ENCODE measurements around the gene SCAF8.

- TF ChIP-seq, protein P1, sequence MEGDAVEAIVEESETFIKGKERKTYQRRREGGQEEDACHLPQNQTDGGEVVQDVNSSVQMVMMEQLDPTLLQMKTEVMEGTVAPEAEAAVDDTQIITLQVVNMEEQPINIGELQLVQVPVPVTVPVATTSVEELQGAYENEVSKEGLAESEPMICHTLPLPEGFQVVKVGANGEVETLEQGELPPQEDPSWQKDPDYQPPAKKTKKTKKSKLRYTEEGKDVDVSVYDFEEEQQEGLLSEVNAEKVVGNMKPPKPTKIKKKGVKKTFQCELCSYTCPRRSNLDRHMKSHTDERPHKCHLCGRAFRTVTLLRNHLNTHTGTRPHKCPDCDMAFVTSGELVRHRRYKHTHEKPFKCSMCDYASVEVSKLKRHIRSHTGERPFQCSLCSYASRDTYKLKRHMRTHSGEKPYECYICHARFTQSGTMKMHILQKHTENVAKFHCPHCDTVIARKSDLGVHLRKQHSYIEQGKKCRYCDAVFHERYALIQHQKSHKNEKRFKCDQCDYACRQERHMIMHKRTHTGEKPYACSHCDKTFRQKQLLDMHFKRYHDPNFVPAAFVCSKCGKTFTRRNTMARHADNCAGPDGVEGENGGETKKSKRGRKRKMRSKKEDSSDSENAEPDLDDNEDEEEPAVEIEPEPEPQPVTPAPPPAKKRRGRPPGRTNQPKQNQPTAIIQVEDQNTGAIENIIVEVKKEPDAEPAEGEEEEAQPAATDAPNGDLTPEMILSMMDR (conservative IDR thresholded peaks at IDR 0.05; ENCODE audit: low read depth, low read length): no peak
- no peak for TF ChIP-seq EZH2 (IDR thresholded peaks at IDR 0.05; ENCODE audit: borderline replicate concordance, low read depth, low read length, poor library complexity, severe bottlenecking)
These were observed 53.1 kb downstream of the SCAF8 start for GRCh38 chr6:154786144-154786868.

Measured in A673 (cell line).